HepG2 (cell line): ENCODE data around the gene MMS19. TPM values are rescaled to one million over a fixed set of nuclear protein-coding genes. Genes with fewer than 3 reads are reported as not detected.

Experiments
- ATAC-seq: fragments of 200-7000 bp; cut with Tn5 transposase; 3 replicates; pipeline ENCODE4 v1.9.1; 2020; ENCODE audit warnings: mild to moderate bottlenecking, moderate library complexity
- BruUV-seq: library from RNA; stranded (reverse); fragments of 400-500 nt; replicated peaks from 2 replicates; lab custom pipeline; 2021; lab: Mats Ljungman, UMichigan
- CTCF ChIA-PET: fragments of 300-600 bp; formaldehyde crosslinking; extraction: SDS; loops from one replicate; lab custom pipeline; 2021; ENCODE audit warnings: low total read pairs, inconsistent platforms, low intra/inter-chr PET ratio; lab: Yijun Ruan, JAX
- POLR2A ChIA-PET: fragments of 350-600 bp; sonication (Branson Sonifier 250); formaldehyde crosslinking; loops from one replicate; lab custom pipeline; 2020; ENCODE audit warnings: antibody characterized with exemption, inconsistent platforms; lab: Yijun Ruan, JAX
- DNase-seq: peaks from one replicate; pipeline ENCODE4 v3.0.0-alpha.2; 2015; ENCODE audit warnings: low spot score
- FAIRE-seq: peaks from 3 replicates; lab custom pipeline; 2011; peaks lifted over from hg19 to GRCh38; lab: Jason Lieb, UNC
- H2AFZ ChIP-seq: one replicate; pipeline ENCODE4 v1.6.1; 2011; ENCODE audit warnings: low read length, inconsistent platforms
- H3K27ac ChIP-seq: fragments of 300-600 bp; 3 replicates; pipeline ENCODE4 v1.8.0; 2011; ENCODE audit warnings: mixed run types, mild to moderate bottlenecking, mixed read lengths, low read length, inconsistent platforms; ENCODE audit not compliant: insufficient read depth; ENCODE audit errors: extremely low read length
- H3K27me3 ChIP-seq, 2 experiments: fragments of 200-600 bp in 1 of 2; 2 replicates in 1 of 2; 3 replicates in 1 of 2; pipeline versions ENCODE4 v1.6.0 to v1.8.0; 2011; ENCODE audit warnings: low read length in 2 of 2, mild to moderate bottlenecking in 2 of 2, moderate library complexity in 2 of 2, inconsistent platforms in 1 of 2; ENCODE audit not compliant: insufficient read depth in 2 of 2, control insufficient read depth in 1 of 2
- H3K36me3 ChIP-seq, 2 experiments: fragments of 200-600 bp in 1 of 2; replicated peaks in 1 of 2; 2 replicates in 1 of 2; 3 replicates in 1 of 2; pipeline versions ENCODE4 v1.5.1 to v1.8.0; 2011; ENCODE audit warnings: low read length in 2 of 2, inconsistent platforms in 1 of 2; ENCODE audit not compliant: insufficient read depth in 2 of 2, control insufficient read depth in 1 of 2
- H3K4me1 ChIP-seq: 2 replicates; pipeline ENCODE4 v1.5.1; 2012; ENCODE audit warnings: low read length, inconsistent platforms; ENCODE audit not compliant: insufficient read depth
- H3K4me2 ChIP-seq: 2 replicates; pipeline ENCODE4 v1.6.0; 2011; ENCODE audit warnings: low read depth, low read length, inconsistent platforms
- H3K4me3 ChIP-seq, 3 experiments: fragments of 200-600 bp in 1 of 3; sonication (generic), shearing (Covaris generic) in 1 of 3; replicated peaks in 1 of 3; 2 replicates each; pipeline ENCODE4 v1.5.1; 2011 to 2016; ENCODE audit warnings: low read length in 3 of 3, inconsistent platforms in 2 of 3, low read depth in 2 of 3, mild to moderate bottlenecking in 2 of 3, control low read depth in 1 of 3, mixed read lengths in 1 of 3; ENCODE audit not compliant: insufficient read depth in 1 of 3
- H3K79me2 ChIP-seq: one replicate; pipeline ENCODE4 v1.6.1; 2011; ENCODE audit warnings: low read length, inconsistent platforms; ENCODE audit not compliant: insufficient read depth
- H3K9ac ChIP-seq: 2 replicates; pipeline ENCODE4 v1.6.0; 2011; ENCODE audit warnings: mild to moderate bottlenecking, low read depth, low read length, inconsistent platforms; ENCODE audit not compliant: insufficient read depth
- H3K9me3 ChIP-seq: 2 replicates; pipeline ENCODE4 v1.5.1; 2012; ENCODE audit warnings: mild to moderate bottlenecking, low read length
- H4K20me1 ChIP-seq: 2 replicates; pipeline ENCODE4 v1.6.0; 2011; ENCODE audit warnings: inconsistent platforms, mild to moderate bottlenecking, low read length, moderate library complexity; ENCODE audit not compliant: insufficient read depth
- EZH2 ChIP-seq: conservative IDR thresholded peaks from 2 replicates; pipeline ENCODE4 v1.6.1; 2012; ENCODE audit warnings: mild to moderate bottlenecking, low read depth, low read length, moderate library complexity
- GATAD1 ChIP-seq: IDR thresholded peaks from 2 replicates; pipeline ENCODE4 v1.6.1; 2016; ENCODE audit warnings: missing genetic modification reagents, missing compliant biosample characterization
- HES4 ChIP-seq: sonication (generic); formaldehyde crosslinking; IDR thresholded peaks from 2 replicates; pipeline ENCODE4 v1.9.0; 2021; ENCODE audit warnings: mild to moderate bottlenecking, missing genetic modification reagents, borderline replicate concordance
- HNRNPLL ChIP-seq: fragments of 200-400 bp; formaldehyde crosslinking; IDR thresholded peaks from 2 replicates; pipeline ENCODE4 v1.6.1; 2017; ENCODE audit warnings: mild to moderate bottlenecking, low read depth, low read length; ENCODE audit not compliant: poor library complexity, severe bottlenecking
- KDM3A ChIP-seq: IDR thresholded peaks from 2 replicates; pipeline ENCODE4 v1.6.1; 2018; ENCODE audit warnings: low read depth, missing compliant biosample characterization
- KLF11 ChIP-seq: IDR thresholded peaks from 2 replicates; pipeline ENCODE4 v1.6.1; 2016; ENCODE audit warnings: missing compliant biosample characterization
- MAF1 ChIP-seq: sonication (generic); formaldehyde crosslinking; IDR thresholded peaks from 2 replicates; pipeline ENCODE4 v1.5.0; 2020; ENCODE audit warnings: missing genetic modification reagents, borderline replicate concordance
- MYC ChIP-seq: sonication (generic); formaldehyde crosslinking; IDR thresholded peaks from 2 replicates; pipeline ENCODE4 v1.9.0; 2021; ENCODE audit warnings: missing genetic modification reagents, borderline replicate concordance
- SALL1 ChIP-seq: sonication (generic); formaldehyde crosslinking; IDR thresholded peaks from 2 replicates; pipeline ENCODE4 v1.8.0; 2022; ENCODE audit warnings: mild to moderate bottlenecking, missing genetic modification reagents
- SMAD3 ChIP-seq: sonication (generic); formaldehyde crosslinking; IDR thresholded peaks from 2 replicates; pipeline ENCODE4 v1.4.0; 2020; ENCODE audit warnings: missing genetic modification reagents
- TGIF2 ChIP-seq: IDR thresholded peaks from 2 replicates; pipeline ENCODE4 v1.6.1; 2016; ENCODE audit warnings: control low read depth, missing compliant biosample characterization
- TSC22D2 ChIP-seq: sonication (generic); formaldehyde crosslinking; IDR thresholded peaks from 2 replicates; pipeline ENCODE4 v1.5.1; 2020; ENCODE audit warnings: missing genetic modification reagents, mild to moderate bottlenecking, borderline replicate concordance
- U2AF2 ChIP-seq: fragments of 200-400 bp; formaldehyde crosslinking; IDR thresholded peaks from 2 replicates; pipeline ENCODE4 v1.6.1; 2017; ENCODE audit warnings: low read depth, mild to moderate bottlenecking, low read length
- ZNF232 ChIP-seq: sonication (generic); formaldehyde crosslinking; IDR thresholded peaks from 2 replicates; pipeline ENCODE4 v1.4.0; 2020; ENCODE audit warnings: missing genetic modification reagents, borderline replicate concordance
- ZNF550 ChIP-seq: sonication (generic); formaldehyde crosslinking; IDR thresholded peaks from 2 replicates; pipeline ENCODE4 v1.4.0; 2020; ENCODE audit warnings: mild to moderate bottlenecking, missing genetic modification reagents, borderline replicate concordance
- ZNF563 ChIP-seq: sonication (generic); formaldehyde crosslinking; IDR thresholded peaks from 2 replicates; pipeline ENCODE4 v1.8.0; 2022; ENCODE audit warnings: mild to moderate bottlenecking, moderate library complexity, missing genetic modification reagents
- WGBS: methylation state at CpG from one replicate; pipeline ENCODE4 v1.1.6; 2017; ENCODE audit warnings: low lambda C conversion rate; 5-methylcytosine and 5-hydroxymethylcytosine counted together
- in situ Hi-C: cut with HindIII; loops from 2 replicates; pipeline ENCODE4 v1.10.0; 2017; ENCODE audit warnings: low pct_unique_long_range_greater_than_20kb; ENCODE audit not compliant: extremely low pct_ligation_motif_present
- intact Hi-C: fragments of 100-400 bp; cut with micrococcal nuclease; formaldehyde crosslinking; loops from one replicate; pipeline ENCODE4 v1.10.0; 2022; ENCODE audit not compliant: unreplicated experiment
- polyA plus RNA-seq, 8 experiments: library from polyadenylated mRNA; depleted of rRNA in 3 of 8; stranded (reverse) in 7 of 8; unstranded in 1 of 8; fragments of >200 nt; fragmentation: Illumina TruSeq in 4 of 8; extraction: Trizol in 4 of 8; gene quantifications; 2 replicates each; pipeline versions ENCODE4 v1.2.1 to v1.2.3, GENCODE V29; 2011 to 2016; ENCODE audit warnings: low read depth in 4 of 8, missing spikeins in 1 of 8, mixed read lengths in 1 of 8; ENCODE audit not compliant: insufficient read depth in 1 of 8
- total RNA-seq, 5 experiments: library from RNA; depleted of rRNA; stranded (reverse); fragments of >200 nt; fragmentation: Illumina TruSeq; extraction: Trizol; gene quantifications; 2 replicates each; pipeline ENCODE4 v1.2.3, GENCODE V29; 2016; ENCODE audit warnings: low read depth in 1 of 5
- TF ChIP-seq, protein P1 (sequence below): sonication (generic); formaldehyde crosslinking; IDR thresholded peaks from 2 replicates; pipeline ENCODE4 v1.4.0; 2020; ENCODE audit warnings: missing genetic modification reagents
- TF ChIP-seq, protein P2 (sequence below): IDR thresholded peaks from 2 replicates; pipeline ENCODE4 v1.6.1; 2016
- TF ChIP-seq, protein P3 (sequence below): sonication (generic); formaldehyde crosslinking; IDR thresholded peaks from 2 replicates; pipeline ENCODE4 v1.8.1; 2023; ENCODE audit warnings: mild to moderate bottlenecking, inconsistent platforms, moderate library complexity, missing genetic modification reagents, borderline replicate concordance

The MMS19 gene
- total and polyA plus RNA-seq, 2 of the 13 experiments (the other 11 are each of a cell fraction or from before 2014, with no cell fraction given) = 76.4 to 107 TPM

DNA sequence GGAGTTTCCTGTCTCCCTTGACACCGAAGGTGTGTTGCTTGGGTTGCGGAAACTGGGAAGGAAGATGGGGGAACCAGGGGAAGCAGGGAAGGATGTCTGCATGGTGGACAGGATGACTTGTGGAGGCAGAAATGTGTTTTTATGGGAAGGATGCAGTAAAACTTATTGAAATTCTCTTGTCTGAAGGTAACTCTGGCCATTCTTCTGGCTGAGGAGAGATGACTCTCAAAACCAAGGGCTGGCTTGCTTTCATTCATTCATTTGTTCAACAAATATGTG, 2.0 kb upstream of the MMS19 start:
- Histone ChIP-seq H3K27ac (no peak overlapping the region), H3K79me2 (peaks cover 32% of the 10 kb centered on the region), H3K4me2 (peak overlapping the region; percentile 90), H3K9ac (peak overlapping the region; percentile 92), H3K27me3 (no peaks in the 10 kb centered on the region; a peak in 1 of 5 replicates), H3K9me3 (no peaks in the 10 kb centered on the region), H3K4me3 (peak overlapping the region; percentile 67 to 90 (median 89); a peak in 5 of 6 replicates), H4K20me1 (peaks cover 15% of the 10 kb centered on the region; the same call in 1 of the 2 replicates), H2AFZ (no peak overlapping the region), H3K36me3 (no peaks in the 10 kb centered on the region; a peak in 1 of 5 replicates), H3K4me1 (peaks cover 42% of the 10 kb centered on the region)
- in situ Hi-C loops = no loop called here
- intact Hi-C loops = no loop called here
- POLR2A ChIA-PET = interaction anchor here (0.7 kb wide), 1 partner anchor 21 kb away, joined by 3 read pairs; no protein-coding TSS in a partner anchor
- FAIRE-seq = no peak
- DNase-seq = no peak
- no peak for ATAC-seq
- BruUV-seq = no TSS peak
- TF ChIP-seq U2AF2 (no peak), GATAD1 (no peak), SMAD3 (no peak), ZNF550 (CRISPR knock-in tag) (no peak), HES4 (CRISPR knock-in tag) (no peak), MYC (CRISPR knock-in tag) (no peak), KDM3A (CRISPR knock-in tag) (no peak), TSC22D2 (CRISPR knock-in tag) (no peak), ZNF232 (CRISPR knock-in tag) (no peak), TGIF2 (CRISPR knock-in tag) (no peak), ZNF563 (CRISPR knock-in tag) (no peak), KLF11 (CRISPR knock-in tag) (no peak), MAF1 (CRISPR knock-in tag) (no peak), HNRNPLL (no peak), SALL1 (CRISPR knock-in tag) (no peak), EZH2 (no peak)
- TF ChIP-seq, protein P1, sequence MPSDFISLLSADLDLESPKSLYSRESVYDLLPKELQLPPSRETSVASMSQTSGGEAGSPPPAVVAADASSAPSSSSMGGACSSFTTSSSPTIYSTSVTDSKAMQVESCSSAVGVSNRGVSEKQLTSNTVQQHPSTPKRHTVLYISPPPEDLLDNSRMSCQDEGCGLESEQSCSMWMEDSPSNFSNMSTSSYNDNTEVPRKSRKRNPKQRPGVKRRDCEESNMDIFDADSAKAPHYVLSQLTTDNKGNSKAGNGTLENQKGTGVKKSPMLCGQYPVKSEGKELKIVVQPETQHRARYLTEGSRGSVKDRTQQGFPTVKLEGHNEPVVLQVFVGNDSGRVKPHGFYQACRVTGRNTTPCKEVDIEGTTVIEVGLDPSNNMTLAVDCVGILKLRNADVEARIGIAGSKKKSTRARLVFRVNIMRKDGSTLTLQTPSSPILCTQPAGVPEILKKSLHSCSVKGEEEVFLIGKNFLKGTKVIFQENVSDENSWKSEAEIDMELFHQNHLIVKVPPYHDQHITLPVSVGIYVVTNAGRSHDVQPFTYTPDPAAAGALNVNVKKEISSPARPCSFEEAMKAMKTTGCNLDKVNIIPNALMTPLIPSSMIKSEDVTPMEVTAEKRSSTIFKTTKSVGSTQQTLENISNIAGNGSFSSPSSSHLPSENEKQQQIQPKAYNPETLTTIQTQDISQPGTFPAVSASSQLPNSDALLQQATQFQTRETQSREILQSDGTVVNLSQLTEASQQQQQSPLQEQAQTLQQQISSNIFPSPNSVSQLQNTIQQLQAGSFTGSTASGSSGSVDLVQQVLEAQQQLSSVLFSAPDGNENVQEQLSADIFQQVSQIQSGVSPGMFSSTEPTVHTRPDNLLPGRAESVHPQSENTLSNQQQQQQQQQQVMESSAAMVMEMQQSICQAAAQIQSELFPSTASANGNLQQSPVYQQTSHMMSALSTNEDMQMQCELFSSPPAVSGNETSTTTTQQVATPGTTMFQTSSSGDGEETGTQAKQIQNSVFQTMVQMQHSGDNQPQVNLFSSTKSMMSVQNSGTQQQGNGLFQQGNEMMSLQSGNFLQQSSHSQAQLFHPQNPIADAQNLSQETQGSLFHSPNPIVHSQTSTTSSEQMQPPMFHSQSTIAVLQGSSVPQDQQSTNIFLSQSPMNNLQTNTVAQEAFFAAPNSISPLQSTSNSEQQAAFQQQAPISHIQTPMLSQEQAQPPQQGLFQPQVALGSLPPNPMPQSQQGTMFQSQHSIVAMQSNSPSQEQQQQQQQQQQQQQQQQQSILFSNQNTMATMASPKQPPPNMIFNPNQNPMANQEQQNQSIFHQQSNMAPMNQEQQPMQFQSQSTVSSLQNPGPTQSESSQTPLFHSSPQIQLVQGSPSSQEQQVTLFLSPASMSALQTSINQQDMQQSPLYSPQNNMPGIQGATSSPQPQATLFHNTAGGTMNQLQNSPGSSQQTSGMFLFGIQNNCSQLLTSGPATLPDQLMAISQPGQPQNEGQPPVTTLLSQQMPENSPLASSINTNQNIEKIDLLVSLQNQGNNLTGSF (CRISPR knock-in tag) = no peak
- TF ChIP-seq, protein P2, sequence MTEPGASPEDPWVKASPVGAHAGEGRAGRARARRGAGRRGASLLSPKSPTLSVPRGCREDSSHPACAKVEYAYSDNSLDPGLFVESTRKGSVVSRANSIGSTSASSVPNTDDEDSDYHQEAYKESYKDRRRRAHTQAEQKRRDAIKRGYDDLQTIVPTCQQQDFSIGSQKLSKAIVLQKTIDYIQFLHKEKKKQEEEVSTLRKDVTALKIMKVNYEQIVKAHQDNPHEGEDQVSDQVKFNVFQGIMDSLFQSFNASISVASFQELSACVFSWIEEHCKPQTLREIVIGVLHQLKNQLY (CRISPR knock-in tag) = no peak
- TF ChIP-seq, protein P3, sequence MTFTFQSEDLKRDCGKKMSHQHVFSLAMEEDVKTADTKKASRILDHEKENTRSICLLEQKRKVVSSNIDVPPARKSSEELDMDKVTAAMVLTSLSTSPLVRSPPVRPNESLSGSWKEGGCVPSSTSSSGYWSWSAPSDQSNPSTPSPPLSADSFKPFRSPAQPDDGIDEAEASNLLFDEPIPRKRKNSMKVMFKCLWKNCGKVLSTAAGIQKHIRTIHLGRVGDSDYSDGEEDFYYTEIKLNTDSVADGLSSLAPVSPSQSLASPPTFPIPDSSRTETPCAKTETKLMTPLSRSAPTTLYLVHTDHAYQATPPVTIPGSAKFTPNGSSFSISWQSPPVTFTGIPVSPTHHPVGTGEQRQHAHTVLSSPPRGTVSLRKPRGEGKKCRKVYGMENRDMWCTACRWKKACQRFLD (CRISPR knock-in tag) = no peak
- 87% methylated on average over 2 of the region's 2 CpGs for WGBS
- CTCF ChIA-PET = no interaction called here
